GM21619 (cell line): ENCODE results near the gene SOCS2.

Source experiments
- ATAC-seq: cut with Tn5 transposase; IDR thresholded peaks from one replicate; pipeline ENCODE4 v1.9.1; 2021; ENCODE audit not compliant: unreplicated experiment

SOCS2 gene

GRCh38 chr12:93626160-93626559 lies 53.7 kb downstream of the SOCS2 start:
- no peak for ATAC-seq
